CD8-positive, alpha-beta memory T cell (primary cell): Measurements from ENCODE around the gene SYT2. TPM values are rescaled to one million over a fixed set of nuclear protein-coding genes. Genes with fewer than 3 reads are reported as not detected.
"Not testable (repeated sequence)": the region's sequence is repeated elsewhere in the genome, so short reads cannot be mapped to it uniquely, and the experiment has no call there.

Source experiments
- CTCF ChIA-PET: fragments of 350-600 bp; sonication (Branson Sonifier 250); formaldehyde crosslinking; loops from one replicate; lab custom pipeline; 2021; ENCODE audit warnings: antibody characterized with exemption; lab: Charles Lee
- POLR2A ChIA-PET: fragments of 350-600 bp; sonication (Branson Sonifier 250); formaldehyde crosslinking; loops from one replicate; lab custom pipeline; 2021; ENCODE audit warnings: antibody characterized with exemption; lab: Charles Lee
- DNase-seq, 5 donors: peaks; one replicate each; pipeline versions ENCODE4 v3.0.0 to v3.0.0-alpha.2; 2020 to 2022; ENCODE audit warnings: mixed read lengths in 1 of 5
- H3K27ac ChIP-seq: one replicate; pipeline ENCODE4 v1.7.0; 2013; ENCODE audit warnings: low read depth, mild to moderate bottlenecking, low read length, moderate library complexity
- H3K27me3 ChIP-seq: 2 replicates; pipeline ENCODE4 v1.7.0; 2013; ENCODE audit warnings: low read length, mild to moderate bottlenecking; ENCODE audit not compliant: insufficient read depth, poor library complexity, severe bottlenecking
- H3K36me3 ChIP-seq: 2 replicates; pipeline ENCODE4 v1.7.0; 2013; ENCODE audit warnings: mild to moderate bottlenecking, low read length, moderate library complexity; ENCODE audit not compliant: insufficient read depth
- H3K4me1 ChIP-seq: 2 replicates; pipeline ENCODE4 v1.7.0; 2013; ENCODE audit warnings: mild to moderate bottlenecking, low read length, moderate library complexity; ENCODE audit not compliant: insufficient read depth
- H3K4me3 ChIP-seq: 2 replicates; pipeline ENCODE4 v1.7.0; 2013; ENCODE audit warnings: mild to moderate bottlenecking, low read length
- H3K9me3 ChIP-seq: 2 replicates; pipeline ENCODE4 v1.7.0; 2013; ENCODE audit warnings: mild to moderate bottlenecking, low read length
- H3K27ac Mint-ChIP-seq, 8 donors: one replicate each; pipeline ENCODE4 v1.8.0; 2020 to 2021; ENCODE audit warnings: mixed read lengths in 8 of 8, mild to moderate bottlenecking in 6 of 8, inconsistent platforms in 3 of 8, moderate library complexity in 3 of 8
- H3K27me3 Mint-ChIP-seq, 2 donors: one replicate each; pipeline ENCODE4 v1.8.0; 2020 to 2021; ENCODE audit warnings: mixed read lengths in 2 of 2, mild to moderate bottlenecking in 1 of 2, moderate library complexity in 1 of 2
- H3K36me3 Mint-ChIP-seq, 3 donors: one replicate each; pipeline ENCODE4 v1.8.0; 2020 to 2021; ENCODE audit warnings: mixed read lengths in 3 of 3, inconsistent platforms in 1 of 3, mild to moderate bottlenecking in 1 of 3
- H3K4me1 Mint-ChIP-seq, 3 donors: one replicate each; pipeline ENCODE4 v1.8.0; 2020 to 2021; ENCODE audit warnings: mixed read lengths in 3 of 3, inconsistent platforms in 1 of 3, mild to moderate bottlenecking in 1 of 3
- H3K4me3 Mint-ChIP-seq, 7 donors: one replicate each; pipeline ENCODE4 v1.8.0; 2020 to 2021; ENCODE audit warnings: mixed read lengths in 7 of 7, mild to moderate bottlenecking in 6 of 7, moderate library complexity in 4 of 7, inconsistent platforms in 2 of 7
- H3K9me3 Mint-ChIP-seq, 5 donors: one replicate each; pipeline ENCODE4 v1.8.0; 2020 to 2022; ENCODE audit warnings: mixed read lengths in 5 of 5, mild to moderate bottlenecking in 3 of 5, moderate library complexity in 2 of 5, inconsistent platforms in 1 of 5
- polyA plus RNA-seq: library from polyadenylated mRNA; unstranded; fragments of 300-500 nt; fragmentation: Illumina TruSeq; gene quantifications from one replicate; pipeline ENCODE4 v1.2.3, GENCODE V29; 2021
- total RNA-seq, 2 experiments: library from RNA; stranded (reverse); gene quantifications; one replicate each; pipeline ENCODE4 v1.2.3, GENCODE V29; 2021

Gene SYT2
- total and polyA plus RNA-seq, 3 experiments from 2014 or later = not detected

- H3K27ac Mint-ChIP-seq, H3K4me3 Mint-ChIP-seq, H3K27me3 Mint-ChIP-seq, H3K9me3 Mint-ChIP-seq, CTCF ChIA-PET, H3K4me1 ChIP-seq, H3K4me3 ChIP-seq, H3K9me3 ChIP-seq, H3K27ac ChIP-seq, DNase-seq, H3K27me3 ChIP-seq, POLR2A ChIA-PET, H3K36me3 ChIP-seq, H3K4me1 Mint-ChIP-seq: not testable (repeated sequence)
- peaks cover 3 to 13% (median 7%) of the 10 kb centered on the region in 3 donors for H3K36me3 Mint-ChIP-seq
These were observed 157.2 kb downstream of the SYT2 start for GRCh38 chr1:202553078-202553477.

DNA sequence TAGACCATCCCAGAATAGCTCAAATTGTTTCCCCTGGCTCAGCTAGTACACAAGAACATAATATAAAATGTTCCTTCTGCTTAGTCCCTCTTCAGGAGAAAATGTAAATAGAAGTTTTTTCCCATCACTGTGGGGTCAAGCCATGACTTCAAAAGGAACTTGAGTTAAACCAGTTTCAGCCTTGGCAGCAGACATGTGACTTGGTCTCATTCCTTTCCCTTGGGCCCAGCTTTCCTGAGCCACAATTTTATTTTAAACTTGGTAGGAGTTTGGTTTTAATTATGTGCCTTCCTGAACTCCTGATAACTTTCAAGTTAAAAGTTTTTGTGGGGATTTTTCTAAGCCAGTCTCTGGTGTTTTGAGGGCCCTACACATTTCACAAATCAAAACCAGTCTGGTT is 157.6 kb downstream of the SYT2 start:
- H3K4me1 ChIP-seq, CTCF ChIA-PET, H3K4me3 Mint-ChIP-seq, H3K27ac ChIP-seq, H3K27ac Mint-ChIP-seq, H3K36me3 ChIP-seq, H3K4me3 ChIP-seq, H3K27me3 Mint-ChIP-seq, DNase-seq, H3K9me3 Mint-ChIP-seq, POLR2A ChIA-PET, H3K27me3 ChIP-seq, H3K4me1 Mint-ChIP-seq, H3K9me3 ChIP-seq: not testable (repeated sequence)
- peaks cover 3 to 13% (median 7%) of the 10 kb centered on the region in 3 donors for H3K36me3 Mint-ChIP-seq

DNA sequence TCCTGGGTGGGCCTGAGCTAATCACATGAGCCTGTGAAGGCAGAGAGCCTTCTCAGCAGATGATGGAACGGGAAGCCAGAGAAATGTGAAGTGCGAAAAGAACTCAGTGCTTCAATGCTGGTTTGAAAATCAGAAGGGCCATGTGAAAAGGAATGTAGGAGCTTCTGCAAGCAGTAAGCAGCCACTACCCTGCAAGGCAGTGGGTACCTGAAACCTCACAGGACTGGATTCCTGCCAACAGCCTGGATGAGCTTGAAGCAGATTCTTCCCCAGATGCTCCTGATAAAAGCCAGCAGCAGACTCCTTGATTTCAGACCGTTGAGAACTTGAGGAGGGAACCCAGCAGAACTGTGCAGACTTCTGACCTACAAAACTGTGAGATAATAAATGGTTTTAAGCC is 158.6 kb downstream of the SYT2 start:
- CTCF ChIA-PET = no interaction called here
- no peaks in the 10 kb centered on the region for H3K36me3 ChIP-seq
- no peaks in the 10 kb centered on the region for H3K9me3 ChIP-seq

GRCh38 chr1:202550088-202550487 is 160.2 kb downstream of the SYT2 start:
- H3K4me3 Mint-ChIP-seq, H3K4me3 ChIP-seq, H3K9me3 Mint-ChIP-seq, H3K27ac Mint-ChIP-seq, H3K36me3 ChIP-seq, CTCF ChIA-PET, H3K9me3 ChIP-seq, H3K27me3 Mint-ChIP-seq, H3K27ac ChIP-seq, POLR2A ChIA-PET, H3K4me1 ChIP-seq, DNase-seq, H3K4me1 Mint-ChIP-seq, H3K27me3 ChIP-seq: not testable (repeated sequence)
- peaks cover 3 to 11% (median 6%) of the 10 kb centered on the region in 3 donors for H3K36me3 Mint-ChIP-seq

More for the DNA sequence above, 158.6 kb downstream of the SYT2 start:
- H3K4me1 Mint-ChIP-seq = peaks cover 0 to 1% (median 0%) of the 10 kb centered on the region in 3 donors
- peaks cover 3 to 13% (median 7%) of the 10 kb centered on the region in 3 donors for H3K36me3 Mint-ChIP-seq
- no peak overlapping the region for H3K4me3 Mint-ChIP-seq
- Histone ChIP-seq H3K4me1 (no peaks in the 10 kb centered on the region), H3K27me3 (no peaks in the 10 kb centered on the region), H3K4me3 (no peak overlapping the region), H3K27ac (no peak overlapping the region)
- H3K27me3 Mint-ChIP-seq = no peaks in the 10 kb centered on the region
- H3K9me3 Mint-ChIP-seq = no peaks in the 10 kb centered on the region
- peak overlapping the region in 2 of 8 donors; percentile 8 to 19 for H3K27ac Mint-ChIP-seq
- POLR2A ChIA-PET = no interaction called here
- no peak for DNase-seq

GRCh38 chr1:202547215-202547614 is 163.0 kb downstream of the SYT2 start:
- Mint-ChIP-seq H3K9me3 (no peaks in the 10 kb centered on the region), H3K27me3 (no peaks in the 10 kb centered on the region), H3K4me3 (no peak overlapping the region), H3K36me3 (peaks cover 0 to 7% (median 6%) of the 10 kb centered on the region in 3 donors), H3K27ac (no peak overlapping the region), H3K4me1 (peaks cover 2 to 5% (median 4%) of the 10 kb centered on the region in 3 donors)
- ChIA-PET POLR2A (no interaction called here), CTCF (no interaction called here)
- no peak for DNase-seq
- H3K27me3 ChIP-seq = no peaks in the 10 kb centered on the region
- H3K4me1 ChIP-seq = no peaks in the 10 kb centered on the region
- H3K9me3 ChIP-seq = no peaks in the 10 kb centered on the region
- H3K27ac ChIP-seq = no peak overlapping the region
- no peak overlapping the region for H3K4me3 ChIP-seq
- H3K36me3 ChIP-seq = no peaks in the 10 kb centered on the region

GRCh38 chr1:202546796-202547195 is 163.5 kb downstream of the SYT2 start:
- H3K36me3 ChIP-seq, H3K4me3 Mint-ChIP-seq, H3K27ac ChIP-seq, H3K27me3 Mint-ChIP-seq, H3K27me3 ChIP-seq, H3K36me3 Mint-ChIP-seq, DNase-seq, CTCF ChIA-PET, POLR2A ChIA-PET, H3K27ac Mint-ChIP-seq, H3K4me1 Mint-ChIP-seq, H3K9me3 Mint-ChIP-seq, H3K4me1 ChIP-seq, H3K9me3 ChIP-seq, H3K4me3 ChIP-seq: not testable (repeated sequence)

- H3K4me1 ChIP-seq, DNase-seq, H3K9me3 ChIP-seq, H3K4me3 Mint-ChIP-seq, H3K36me3 ChIP-seq, H3K27ac ChIP-seq, H3K9me3 Mint-ChIP-seq, H3K4me1 Mint-ChIP-seq, H3K27ac Mint-ChIP-seq, H3K27me3 Mint-ChIP-seq, H3K27me3 ChIP-seq, H3K4me3 ChIP-seq, CTCF ChIA-PET, POLR2A ChIA-PET, H3K36me3 Mint-ChIP-seq: not testable (repeated sequence)
These were observed 163.9 kb downstream of the SYT2 start for GRCh38 chr1:202546377-202546776.

GRCh38 chr1:202545647-202546303 is 164.5 kb downstream of the SYT2 start:
- H3K9me3 Mint-ChIP-seq, H3K4me1 Mint-ChIP-seq, DNase-seq, H3K4me3 ChIP-seq, H3K27me3 ChIP-seq, POLR2A ChIA-PET, H3K27me3 Mint-ChIP-seq, H3K4me3 Mint-ChIP-seq, H3K36me3 ChIP-seq, H3K9me3 ChIP-seq, CTCF ChIA-PET, H3K4me1 ChIP-seq, H3K36me3 Mint-ChIP-seq, H3K27ac ChIP-seq: not testable (repeated sequence)
- H3K27ac Mint-ChIP-seq = peak overlapping the region in 1 of 8 donors; percentile 67
